ENCODE data around the gene CA14.
"Not testable (repeated sequence)": the region's sequence is repeated elsewhere in the genome, so short reads cannot be mapped to it uniquely, and the experiment has no call there.

The CA14 gene

GRCh38 chr1:150280138-150280707 lies 22.6 kb downstream of the CA14 start:
- no peak for DNase-seq (ENCODE audit: low read depth, low spot score)

- DNase-seq (ENCODE audit: low read depth, low spot score) = no peak
Measured at GRCh38 chr1:150281221-150281757, 23.7 kb downstream of the CA14 start.

DNA sequence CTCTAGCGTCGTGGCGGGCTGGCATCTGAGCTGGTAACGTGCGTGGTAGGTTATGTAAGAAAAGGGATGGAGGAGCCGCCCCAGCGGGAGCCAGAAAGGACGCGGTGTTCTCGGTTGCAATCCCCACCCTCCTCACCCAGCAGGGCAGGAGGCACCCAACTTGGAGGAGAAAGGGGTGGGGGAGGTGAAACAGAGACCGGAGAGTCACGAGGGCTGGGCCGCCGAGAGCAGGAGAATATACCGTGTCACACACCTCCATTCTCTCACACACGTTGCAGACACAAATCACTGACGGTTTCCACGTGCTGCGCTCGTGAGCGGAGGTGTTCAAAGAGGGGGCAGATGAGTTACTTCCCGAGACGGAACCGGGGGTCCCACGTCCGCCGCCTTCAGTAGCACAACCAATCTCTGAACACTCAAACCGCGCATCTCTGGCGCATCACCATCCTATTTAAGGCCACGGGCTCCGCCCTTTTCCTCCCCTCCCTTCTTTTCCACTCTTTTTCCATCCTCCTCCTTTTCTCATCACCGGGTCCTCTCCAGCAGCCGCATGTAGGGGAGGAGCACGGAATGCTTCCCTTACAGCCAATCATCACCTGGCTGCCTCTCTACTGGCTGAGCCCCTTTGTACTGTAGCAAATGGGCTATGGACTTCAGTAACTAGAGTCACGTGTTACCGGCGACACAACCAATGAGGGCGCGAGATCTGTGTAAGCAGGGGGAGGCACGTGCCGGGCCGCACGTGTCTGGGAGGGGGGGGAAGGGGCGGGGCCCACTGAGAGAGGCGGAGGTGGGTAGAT lies 24.4 kb downstream of the CA14 start, which contains the start of gene CIART:
CIART (plus strand) TSS at position 797 of the 800 bp plus-strand sequence. CDS start 714 bp downstream, outside the sequence.
- peak; percentile 47 for DNase-seq (ENCODE audit: low read depth, low spot score)

GRCh38 chr1:150282558-150282958 lies 25.0 kb downstream of the CA14 start:
- DNase-seq (ENCODE audit: low read depth, low spot score) = no peak

DNA sequence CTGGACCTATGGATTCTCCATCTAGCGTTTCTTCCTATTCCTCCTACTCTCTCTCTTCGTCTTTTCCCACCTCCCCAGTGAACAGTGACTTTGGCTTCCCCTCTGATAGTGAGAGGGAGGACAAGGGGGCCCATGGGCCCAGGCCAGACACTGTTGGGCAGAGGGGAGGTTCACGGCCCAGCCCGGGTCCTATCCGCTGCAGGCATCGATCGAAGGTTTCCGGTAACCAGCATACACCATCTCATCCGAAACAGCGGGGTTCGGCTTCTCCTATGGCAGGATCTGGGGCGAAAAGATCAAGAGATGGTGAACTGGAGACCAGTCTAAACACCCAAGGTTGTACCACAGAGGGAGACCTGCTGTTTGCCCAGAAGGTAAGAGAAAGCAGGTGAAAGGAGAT lies 25.7 kb downstream of the CA14 start:
- no peak for DNase-seq (ENCODE audit: low read depth, low spot score)

- DNase-seq (ENCODE audit: low read depth, low spot score) = no peak
Measured at GRCh38 chr1:150288382-150288781, 30.8 kb downstream of the CA14 start.

DNA sequence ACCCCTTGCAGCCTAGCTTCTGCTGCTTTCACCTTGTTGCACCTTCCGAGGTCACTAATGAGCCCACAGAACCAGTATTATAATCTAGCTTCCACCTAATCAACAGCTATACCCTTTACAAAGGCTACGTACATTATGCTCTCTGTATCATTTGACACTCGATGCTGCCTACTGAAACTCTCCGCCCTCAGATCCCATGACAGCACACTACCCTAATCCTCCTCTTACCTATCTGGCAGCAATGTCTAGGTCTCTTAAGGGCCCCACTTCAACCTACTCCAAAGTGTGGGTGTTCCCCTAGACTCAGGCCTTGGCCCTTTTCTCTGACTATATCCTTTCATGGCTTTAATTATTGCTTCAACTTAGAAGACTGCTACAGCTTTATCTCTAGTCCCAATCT lies 31.2 kb downstream of the CA14 start:
- DNase-seq (ENCODE audit: low read depth, low spot score) = no peak

DNA sequence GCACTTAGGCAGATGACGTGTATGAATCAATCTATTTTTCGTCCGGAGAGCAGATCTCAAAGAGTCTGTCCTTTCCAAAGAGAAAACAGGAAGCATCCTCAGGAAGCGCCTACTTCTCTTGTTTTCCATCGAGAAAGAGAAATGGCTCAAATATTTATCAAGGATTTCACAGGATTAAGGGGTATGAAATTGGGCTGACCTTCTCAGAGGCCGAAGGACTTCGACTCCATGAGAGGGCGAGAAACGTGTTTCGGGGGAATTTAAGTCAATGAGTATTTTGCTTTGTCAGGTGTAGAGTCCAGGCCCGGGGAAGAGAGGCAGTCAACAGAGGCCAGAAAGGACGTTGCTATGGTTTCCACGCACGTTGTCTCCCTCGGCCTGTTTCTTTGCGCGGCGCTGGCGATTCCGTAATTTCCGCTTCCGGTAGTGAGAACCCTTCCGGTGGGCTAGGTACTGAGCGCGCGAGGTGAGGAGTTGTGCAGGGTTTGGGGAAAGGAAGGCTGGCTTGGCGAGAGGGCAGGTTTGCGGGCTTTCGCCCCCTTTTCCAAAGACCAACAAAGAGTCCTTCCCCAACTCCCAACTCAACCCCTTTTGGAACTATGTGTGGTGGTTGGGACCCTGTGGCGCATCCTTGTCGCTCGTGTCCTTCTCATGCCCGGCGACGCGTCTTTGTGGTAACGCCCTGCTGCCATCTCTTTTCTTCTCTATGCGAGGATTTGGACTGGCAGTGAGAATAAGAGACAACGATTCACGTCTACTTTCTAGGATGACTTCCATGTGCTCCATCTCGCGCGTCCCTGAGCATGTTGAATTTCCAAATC lies 36.1 kb downstream of the CA14 start, which contains the start of gene MRPS21:
MRPS21 (plus strand) TSS at position 429 of the 821 bp plus-strand sequence. CDS start 506 bp downstream, outside the sequence.
- DNase-seq (ENCODE audit: low read depth, low spot score) = peak; percentile 73

DNA sequence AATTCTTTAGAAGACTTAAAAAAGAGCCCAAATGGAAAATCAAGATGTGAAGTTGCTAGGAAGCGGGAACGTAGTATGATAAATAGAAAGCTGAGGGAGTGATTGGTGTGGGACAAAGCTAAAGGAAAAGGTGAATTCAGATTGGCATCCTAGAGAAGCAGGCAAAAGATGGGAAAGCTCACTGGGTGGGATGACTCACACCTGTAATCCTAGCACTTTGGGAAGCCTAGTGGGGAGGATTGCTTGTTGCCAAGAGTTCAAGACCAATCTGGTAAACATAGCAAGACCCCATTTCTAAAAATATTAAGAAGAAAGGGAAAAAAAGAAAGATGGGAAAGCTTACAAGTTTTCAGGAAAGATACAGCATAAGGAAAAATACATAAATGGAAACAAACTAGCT lies 37.9 kb downstream of the CA14 start:
- no peak for DNase-seq (ENCODE audit: low read depth, low spot score)

DNA sequence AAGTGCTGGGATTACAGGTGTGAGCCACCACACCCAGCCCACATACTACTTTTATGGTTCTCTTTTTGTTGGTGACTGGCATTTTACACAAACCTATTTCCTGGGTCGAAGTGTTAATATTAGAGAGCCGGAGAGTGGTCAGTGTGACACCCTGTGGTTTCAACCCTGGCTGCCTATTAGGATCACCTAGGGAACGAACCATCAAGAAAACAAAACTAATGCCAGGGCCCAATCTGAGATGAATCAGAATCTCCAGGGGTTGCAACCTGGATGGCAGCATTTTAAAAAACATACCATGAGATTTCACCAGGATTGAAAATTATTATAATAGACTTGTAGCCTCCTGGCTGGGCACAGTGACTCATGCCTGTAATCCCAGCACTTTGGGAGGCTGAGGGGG lies 42.1 kb downstream of the CA14 start:
- DNase-seq (ENCODE audit: low read depth, low spot score) = no peak

GRCh38 chr1:150302338-150302737 lies 44.8 kb downstream of the CA14 start:
- no peak for DNase-seq (ENCODE audit: low read depth, low spot score)

GRCh38 chr1:150302902-150303301 lies 45.3 kb downstream of the CA14 start:
- DNase-seq (ENCODE audit: low read depth, low spot score) = no peak

DNA sequence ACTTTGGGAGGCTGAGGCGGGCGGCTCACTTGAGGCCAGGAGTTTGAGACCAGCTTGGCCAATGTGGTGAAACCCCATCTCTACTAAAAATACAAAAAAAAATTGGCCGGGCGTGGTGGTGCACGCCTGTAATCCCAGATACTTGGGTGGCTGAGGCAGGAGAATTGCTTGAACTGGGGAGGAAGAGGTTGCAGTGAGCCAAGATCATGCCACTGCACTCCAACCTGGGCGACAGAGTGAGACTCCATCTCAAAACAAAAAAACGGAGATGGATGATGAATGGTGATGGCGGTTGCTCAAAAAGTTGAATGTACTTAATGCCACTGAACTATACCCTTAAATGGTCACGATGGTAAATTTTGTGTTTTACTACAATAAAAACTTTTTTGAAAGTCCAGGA lies 51.0 kb downstream of the CA14 start:
- not testable (repeated sequence) for DNase-seq (ENCODE audit: low read depth, low spot score)

DNA sequence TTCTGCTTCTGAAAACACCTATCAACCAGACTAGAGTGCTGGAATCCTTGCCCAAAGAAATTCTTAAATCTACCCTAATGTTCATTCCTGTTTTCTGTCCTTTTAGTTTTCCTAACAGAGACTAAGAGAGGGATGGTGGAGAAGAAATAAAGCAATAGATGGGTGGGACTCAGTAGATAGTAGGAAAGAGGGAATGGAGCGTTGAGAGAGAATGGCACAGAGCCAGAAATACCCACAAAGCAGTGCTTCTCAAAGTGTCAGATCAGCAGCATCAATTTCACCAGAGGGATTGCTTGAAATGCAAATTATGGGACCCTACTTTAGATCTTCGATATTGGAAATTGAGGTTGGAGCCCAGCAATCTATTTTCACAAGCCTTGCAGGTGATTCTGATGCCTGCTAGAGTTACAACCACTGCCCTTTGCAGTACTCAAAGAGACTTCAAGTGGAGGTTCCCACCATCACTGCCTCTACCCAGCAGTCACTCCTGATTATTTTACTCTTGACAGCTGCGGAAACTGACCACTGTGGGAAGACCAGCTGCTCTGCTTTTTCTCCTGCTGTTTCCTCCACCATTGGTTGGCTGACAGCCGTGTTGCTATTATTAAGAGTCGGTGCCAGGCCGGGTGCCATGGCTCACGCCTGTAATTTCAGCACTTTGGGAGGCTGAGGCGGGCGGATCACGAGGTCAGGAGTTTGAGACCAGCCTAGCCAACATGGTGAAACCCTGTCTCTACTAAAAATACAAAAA lies 52.4 kb downstream of the CA14 start:
- no peak for DNase-seq (ENCODE audit: low read depth, low spot score)

- DNase-seq (ENCODE audit: low read depth, low spot score) = no peak
Measured at GRCh38 chr1:150311762-150312161, 54.2 kb downstream of the CA14 start.

Measured in activated naive CD8-positive, alpha-beta T cell treated with anti-CD3 and anti-CD28 coated beads, Interleukin-2, amount 50 U/mL, for 16 hours (primary cell).